ENCODE measurements around the gene ZBTB48.
A peak's percentile ranks its signal among the peaks of the same experiment; 100 is the strongest.

Gene ZBTB48

DNA sequence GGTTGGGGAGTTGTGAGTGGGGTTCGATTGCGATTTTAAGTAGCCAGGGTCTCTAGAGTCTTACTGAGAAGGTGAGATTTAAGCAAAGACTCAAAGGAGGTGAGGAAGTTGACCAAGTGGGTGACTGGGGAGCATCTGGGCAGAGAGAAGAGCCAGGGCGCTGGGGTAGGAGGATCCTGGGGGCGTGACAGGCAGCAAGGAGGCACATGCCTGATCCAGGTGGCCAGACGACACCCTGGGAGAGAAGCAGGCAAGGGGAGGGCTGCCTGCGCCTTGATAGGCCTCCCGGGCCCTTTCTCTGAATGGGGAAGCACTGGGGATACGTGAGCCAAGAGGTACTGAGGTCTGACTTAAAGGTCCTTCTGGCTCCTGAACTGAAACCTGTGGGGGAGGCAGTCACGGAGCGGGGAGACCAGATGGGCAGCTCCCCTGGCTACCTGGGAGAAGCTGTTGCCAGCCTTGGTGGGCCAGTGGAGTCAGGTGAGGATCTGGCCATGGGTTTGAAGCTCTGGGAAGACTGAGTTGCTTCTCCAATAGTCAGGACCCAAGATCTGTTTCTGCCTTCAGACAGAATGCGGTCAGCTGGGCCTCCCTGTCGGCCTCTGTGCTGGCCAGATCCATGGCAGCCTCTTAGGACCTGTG, 5.4 kb downstream of the ZBTB48 start:
- H3K4me3 ChIP-seq (ENCODE audit: extremely low read depth, insufficient read depth, low read length, poor library complexity, severe bottlenecking) = no peak overlapping the region
- WGBS, 2 experiments (ENCODE audit: insufficient coverage in 2 of 2) = 91 to 93% methylated on average over 11 to 12 of the region's 12 CpGs
- H3K36me3 ChIP-seq (ENCODE audit: control insufficient read depth, insufficient read depth, low read length) = peaks cover 35% of the 10 kb centered on the region
- H3K27ac ChIP-seq (ENCODE audit: low read depth, low read length, severe bottlenecking) = no peak overlapping the region
- no peaks in the 10 kb centered on the region for H3K9me3 ChIP-seq (ENCODE audit: control insufficient read depth, low read length)
- peaks cover 14% of the 10 kb centered on the region for H3K4me1 ChIP-seq (ENCODE audit: control insufficient read depth, insufficient read depth, low read length, poor library complexity, severe bottlenecking)

DNA sequence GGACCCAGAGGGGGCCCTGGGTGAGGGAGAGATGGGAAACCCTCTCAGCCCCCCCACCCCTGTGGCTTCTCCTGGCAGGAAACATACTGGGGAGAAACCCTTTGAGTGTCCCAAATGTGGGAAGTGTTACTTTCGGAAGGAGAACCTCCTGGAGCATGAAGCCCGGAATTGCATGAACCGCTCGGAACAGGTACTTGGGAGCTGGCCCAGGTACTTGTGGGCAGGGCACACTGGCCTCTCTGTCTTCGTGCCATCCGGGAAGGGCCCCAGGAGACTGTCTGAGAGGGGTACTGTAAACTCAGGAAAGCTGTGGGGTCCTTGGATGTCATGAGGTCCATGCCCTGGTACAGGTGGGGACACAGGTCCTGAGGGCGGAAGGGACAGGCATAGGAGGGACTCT, 6.0 kb downstream of the ZBTB48 start:
- H3K36me3 ChIP-seq (ENCODE audit: control insufficient read depth, insufficient read depth, low read length) = peaks cover 41% of the 10 kb centered on the region
- peaks cover 8% of the 10 kb centered on the region for H3K4me1 ChIP-seq (ENCODE audit: control insufficient read depth, insufficient read depth, low read length, poor library complexity, severe bottlenecking)
- no peaks in the 10 kb centered on the region for H3K9me3 ChIP-seq (ENCODE audit: control insufficient read depth, low read length)
- no peak overlapping the region for H3K27ac ChIP-seq (ENCODE audit: low read depth, low read length, severe bottlenecking)
- 91 to 99% methylated on average over 4 to 7 of the region's 7 CpGs for WGBS, 2 experiments (ENCODE audit: insufficient coverage in 2 of 2)
- no peak overlapping the region for H3K4me3 ChIP-seq (ENCODE audit: extremely low read depth, insufficient read depth, low read length, poor library complexity, severe bottlenecking)

DNA sequence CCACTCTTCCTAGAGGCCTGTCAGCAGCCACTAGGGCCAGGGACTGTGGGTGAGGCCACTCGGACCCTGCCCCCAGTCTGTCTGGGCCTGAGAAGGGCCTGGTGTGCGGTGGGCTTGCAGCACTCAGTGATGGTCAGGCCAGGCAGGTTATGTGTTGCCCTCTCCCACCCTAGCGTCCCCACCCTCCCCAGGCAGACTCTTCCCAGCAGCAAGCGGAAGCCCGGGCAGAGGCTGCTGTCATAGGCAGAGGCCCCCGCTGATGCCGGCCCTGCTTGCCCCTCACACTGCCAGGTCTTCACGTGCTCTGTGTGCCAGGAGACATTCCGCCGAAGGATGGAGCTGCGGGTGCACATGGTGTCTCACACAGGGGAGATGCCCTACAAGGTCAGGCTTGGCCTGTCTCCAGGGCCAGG, 6.6 kb downstream of the ZBTB48 start:
- no peak overlapping the region for H3K27ac ChIP-seq (ENCODE audit: low read depth, low read length, severe bottlenecking)
- H3K36me3 ChIP-seq (ENCODE audit: control insufficient read depth, insufficient read depth, low read length) = peaks cover 47% of the 10 kb centered on the region
- WGBS, 2 experiments (ENCODE audit: insufficient coverage in 2 of 2) = 86 to 94% methylated on average over 9 to 11 of the region's 11 CpGs
- no peak overlapping the region for H3K4me3 ChIP-seq (ENCODE audit: extremely low read depth, insufficient read depth, low read length, poor library complexity, severe bottlenecking)
- H3K9me3 ChIP-seq (ENCODE audit: control insufficient read depth, low read length) = no peaks in the 10 kb centered on the region
- H3K4me1 ChIP-seq (ENCODE audit: control insufficient read depth, insufficient read depth, low read length, poor library complexity, severe bottlenecking) = peaks cover 3% of the 10 kb centered on the region

GRCh38 chr1:6587261-6588005, 7.6 kb downstream of the ZBTB48 start:
- no peak overlapping the region for H3K4me3 ChIP-seq (ENCODE audit: extremely low read depth, insufficient read depth, low read length, poor library complexity, severe bottlenecking)
- no peaks in the 10 kb centered on the region for H3K9me3 ChIP-seq (ENCODE audit: control insufficient read depth, low read length)
- H3K36me3 ChIP-seq (ENCODE audit: control insufficient read depth, insufficient read depth, low read length) = peaks cover 48% of the 10 kb centered on the region
- WGBS, 2 experiments (ENCODE audit: insufficient coverage in 2 of 2) = 95 to 98% methylated on average over 11 to 13 of the region's 13 CpGs
- H3K27ac ChIP-seq (ENCODE audit: low read depth, low read length, severe bottlenecking) = no peak overlapping the region
- H3K4me1 ChIP-seq (ENCODE audit: control insufficient read depth, insufficient read depth, low read length, poor library complexity, severe bottlenecking) = peaks cover under 1% of the 10 kb centered on the region

GRCh38 chr1:6588128-6588892, 8.5 kb downstream of the ZBTB48 start:
- no peak overlapping the region for H3K27ac ChIP-seq (ENCODE audit: low read depth, low read length, severe bottlenecking)
- peaks cover 53% of the 10 kb centered on the region for H3K36me3 ChIP-seq (ENCODE audit: control insufficient read depth, insufficient read depth, low read length)
- no peak overlapping the region for H3K4me3 ChIP-seq (ENCODE audit: extremely low read depth, insufficient read depth, low read length, poor library complexity, severe bottlenecking)
- no peaks in the 10 kb centered on the region for H3K9me3 ChIP-seq (ENCODE audit: control insufficient read depth, low read length)
- 93 to 95% methylated on average over 16 to 19 of the region's 25 CpGs for WGBS, 2 experiments (ENCODE audit: insufficient coverage in 2 of 2)
- no peaks in the 10 kb centered on the region for H3K4me1 ChIP-seq (ENCODE audit: control insufficient read depth, insufficient read depth, low read length, poor library complexity, severe bottlenecking)

- H3K4me1 ChIP-seq (ENCODE audit: control insufficient read depth, insufficient read depth, low read length, poor library complexity, severe bottlenecking) = no peaks in the 10 kb centered on the region
- WGBS, 2 experiments (ENCODE audit: insufficient coverage in 2 of 2) = 90 to 93% methylated on average over 22 to 24 of the region's 24 CpGs
- H3K9me3 ChIP-seq (ENCODE audit: control insufficient read depth, low read length) = no peaks in the 10 kb centered on the region
- no peak overlapping the region for H3K4me3 ChIP-seq (ENCODE audit: extremely low read depth, insufficient read depth, low read length, poor library complexity, severe bottlenecking)
- peaks cover 60% of the 10 kb centered on the region for H3K36me3 ChIP-seq (ENCODE audit: control insufficient read depth, insufficient read depth, low read length)
- no peak overlapping the region for H3K27ac ChIP-seq (ENCODE audit: low read depth, low read length, severe bottlenecking)
These were observed 9.2 kb downstream of the ZBTB48 start for GRCh38 chr1:6588893-6589520.

GRCh38 chr1:6590046-6590445, 10.3 kb downstream of the ZBTB48 start:
- Histone ChIP-seq H3K4me3 (ENCODE audit: extremely low read depth, insufficient read depth, low read length, poor library complexity, severe bottlenecking) (no peak overlapping the region), H3K4me1 (ENCODE audit: control insufficient read depth, insufficient read depth, low read length, poor library complexity, severe bottlenecking) (no peaks in the 10 kb centered on the region), H3K27ac (ENCODE audit: low read depth, low read length, severe bottlenecking) (no peak overlapping the region), H3K9me3 (ENCODE audit: control insufficient read depth, low read length) (no peaks in the 10 kb centered on the region), H3K36me3 (ENCODE audit: control insufficient read depth, insufficient read depth, low read length) (peaks cover 64% of the 10 kb centered on the region)
- 86 to 91% methylated on average over 6 to 7 of the region's 7 CpGs for WGBS, 2 experiments (ENCODE audit: insufficient coverage in 2 of 2)

GRCh38 chr1:6591222-6591621, 11.4 kb downstream of the ZBTB48 start:
- H3K9me3 ChIP-seq (ENCODE audit: control insufficient read depth, low read length) = no peaks in the 10 kb centered on the region
- no peak overlapping the region for H3K4me3 ChIP-seq (ENCODE audit: extremely low read depth, insufficient read depth, low read length, poor library complexity, severe bottlenecking)
- H3K4me1 ChIP-seq (ENCODE audit: control insufficient read depth, insufficient read depth, low read length, poor library complexity, severe bottlenecking) = no peaks in the 10 kb centered on the region
- H3K27ac ChIP-seq (ENCODE audit: low read depth, low read length, severe bottlenecking) = peak overlapping the region; percentile 23
- H3K36me3 ChIP-seq (ENCODE audit: control insufficient read depth, insufficient read depth, low read length) = peaks cover 76% of the 10 kb centered on the region
- WGBS, 2 experiments (ENCODE audit: insufficient coverage in 2 of 2) = 91 to 97% methylated on average over 12 to 13 of the region's 13 CpGs

DNA sequence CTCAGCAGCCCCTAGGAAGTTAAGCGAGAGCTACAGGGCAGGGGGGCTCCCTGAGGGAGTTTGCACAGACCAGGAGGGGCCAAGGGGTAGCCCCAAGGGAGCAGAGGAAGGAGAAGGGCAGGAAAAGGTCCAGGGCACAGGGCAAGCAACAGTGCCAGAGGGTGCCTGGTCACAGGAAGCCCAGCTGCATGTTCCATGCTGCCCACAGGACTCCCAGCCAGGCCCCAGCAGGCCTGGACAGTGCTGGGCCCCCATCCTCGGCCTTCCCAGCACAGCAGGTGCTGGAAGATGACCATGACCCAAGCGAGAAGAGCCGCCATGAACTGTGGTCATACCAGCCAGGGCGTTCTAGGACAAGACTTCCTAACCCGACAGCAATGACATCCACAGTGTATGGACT, 11.8 kb downstream of the ZBTB48 start:
- peaks cover 79% of the 10 kb centered on the region for H3K36me3 ChIP-seq (ENCODE audit: control insufficient read depth, insufficient read depth, low read length)
- no peaks in the 10 kb centered on the region for H3K9me3 ChIP-seq (ENCODE audit: control insufficient read depth, low read length)
- WGBS, 2 experiments (ENCODE audit: insufficient coverage in 2 of 2) = 85 to 90% methylated on average over 5 to 6 of the region's 6 CpGs
- no peaks in the 10 kb centered on the region for H3K4me1 ChIP-seq (ENCODE audit: control insufficient read depth, insufficient read depth, low read length, poor library complexity, severe bottlenecking)
- no peak overlapping the region for H3K4me3 ChIP-seq (ENCODE audit: extremely low read depth, insufficient read depth, low read length, poor library complexity, severe bottlenecking)
- H3K27ac ChIP-seq (ENCODE audit: low read depth, low read length, severe bottlenecking) = peak overlapping the region; percentile 23

DNA sequence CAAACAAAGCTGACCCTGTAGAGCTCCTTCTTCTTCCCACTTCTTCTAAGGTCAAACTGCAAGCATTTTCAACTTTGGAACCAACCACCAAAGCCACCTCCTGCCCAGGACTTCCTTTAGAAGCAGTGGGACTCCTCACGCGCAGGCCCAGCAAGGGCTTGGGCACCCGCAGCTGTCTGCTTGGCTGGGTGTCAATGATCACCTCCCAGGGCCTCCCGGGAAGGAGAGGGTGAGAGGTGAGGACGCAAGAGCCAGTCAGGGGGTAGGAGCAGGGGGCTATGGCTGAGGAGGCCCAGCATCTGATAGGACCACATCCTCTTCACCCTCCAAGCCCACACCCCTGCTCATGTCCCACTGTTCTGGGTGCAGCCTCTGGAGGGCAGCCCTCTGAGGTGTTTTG, 12.6 kb downstream of the ZBTB48 start:
- peaks cover 84% of the 10 kb centered on the region for H3K36me3 ChIP-seq (ENCODE audit: control insufficient read depth, insufficient read depth, low read length)
- no peak overlapping the region for H3K27ac ChIP-seq (ENCODE audit: low read depth, low read length, severe bottlenecking)
- peaks cover 4% of the 10 kb centered on the region for H3K4me1 ChIP-seq (ENCODE audit: control insufficient read depth, insufficient read depth, low read length, poor library complexity, severe bottlenecking)
- WGBS, 2 experiments (ENCODE audit: insufficient coverage in 2 of 2) = 86% methylated on average over 2 of the region's 5 CpGs; no CpG with 5 or more reads in 1 of the 2 experiments
- H3K4me3 ChIP-seq (ENCODE audit: extremely low read depth, insufficient read depth, low read length, poor library complexity, severe bottlenecking) = no peak overlapping the region
- H3K9me3 ChIP-seq (ENCODE audit: control insufficient read depth, low read length) = no peaks in the 10 kb centered on the region
